ENCODE results near the gene COX19.
A peak's percentile ranks its signal among the peaks of the same experiment; 100 is the strongest.
"Not testable (repeated sequence)": the region's sequence is repeated elsewhere in the genome, so short reads cannot be mapped to it uniquely, and the experiment has no call there.

COX19 gene

DNA sequence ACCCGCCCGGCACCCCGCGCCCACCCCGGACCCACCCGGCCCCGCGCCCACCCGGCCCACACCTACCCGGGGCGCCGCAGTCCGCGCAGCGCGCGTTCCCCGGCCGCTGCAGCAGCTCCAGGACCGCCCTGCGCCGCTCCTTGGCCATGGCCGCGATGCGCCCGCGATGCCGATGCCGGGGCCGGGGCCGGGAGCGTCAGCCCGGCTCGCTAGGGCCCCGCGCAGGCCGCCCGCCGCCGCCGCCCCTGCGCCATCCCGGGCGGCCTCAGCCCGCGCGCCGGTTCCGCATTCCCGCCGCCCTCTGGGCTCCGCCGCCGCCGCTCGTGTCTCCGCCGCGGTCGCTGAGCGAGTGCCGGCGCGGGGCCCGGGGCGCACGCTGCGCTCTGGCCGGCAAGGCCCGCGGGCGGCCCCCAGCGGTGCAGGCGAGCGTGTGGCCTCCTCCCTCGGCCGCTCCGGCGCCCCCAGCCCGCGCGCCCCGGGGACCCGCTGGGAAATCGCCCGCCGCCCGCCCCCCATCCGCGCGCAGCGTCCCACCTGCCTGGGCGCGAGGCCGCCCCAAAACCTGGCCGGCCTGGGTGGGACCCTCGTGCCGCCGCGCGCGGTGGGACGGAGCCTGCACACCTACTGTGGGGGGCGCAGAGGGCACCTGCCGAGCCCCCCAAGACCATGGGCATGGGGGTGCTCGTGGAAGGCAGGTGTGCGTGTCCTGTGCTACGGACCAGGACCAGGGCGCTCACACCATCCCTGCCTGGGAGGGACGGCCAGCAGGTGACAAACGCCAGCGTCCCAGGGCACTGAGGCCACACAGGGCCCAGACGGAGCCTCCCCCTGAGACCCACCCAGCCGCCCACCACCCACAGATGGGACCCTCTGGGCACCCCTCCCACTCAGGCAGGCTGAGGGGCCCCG is 20.8 kb downstream of the COX19 start, which contains the start of gene ADAP1:
Gene ADAP1 (minus strand): TSS at position 351 of the 909 bp plus-strand sequence. CDS start 203 bp downstream, at position 148.
- H3K4me1 Mint-ChIP-seq (ENCODE audit: low read depth): peaks cover 8% of the 10 kb centered on the region
- H3K27ac Mint-ChIP-seq: peak within 1 kb of the TSS; percentile 75
- H3K9me3 Mint-ChIP-seq (ENCODE audit: low read depth): no peaks in the 10 kb centered on the region

DNA sequence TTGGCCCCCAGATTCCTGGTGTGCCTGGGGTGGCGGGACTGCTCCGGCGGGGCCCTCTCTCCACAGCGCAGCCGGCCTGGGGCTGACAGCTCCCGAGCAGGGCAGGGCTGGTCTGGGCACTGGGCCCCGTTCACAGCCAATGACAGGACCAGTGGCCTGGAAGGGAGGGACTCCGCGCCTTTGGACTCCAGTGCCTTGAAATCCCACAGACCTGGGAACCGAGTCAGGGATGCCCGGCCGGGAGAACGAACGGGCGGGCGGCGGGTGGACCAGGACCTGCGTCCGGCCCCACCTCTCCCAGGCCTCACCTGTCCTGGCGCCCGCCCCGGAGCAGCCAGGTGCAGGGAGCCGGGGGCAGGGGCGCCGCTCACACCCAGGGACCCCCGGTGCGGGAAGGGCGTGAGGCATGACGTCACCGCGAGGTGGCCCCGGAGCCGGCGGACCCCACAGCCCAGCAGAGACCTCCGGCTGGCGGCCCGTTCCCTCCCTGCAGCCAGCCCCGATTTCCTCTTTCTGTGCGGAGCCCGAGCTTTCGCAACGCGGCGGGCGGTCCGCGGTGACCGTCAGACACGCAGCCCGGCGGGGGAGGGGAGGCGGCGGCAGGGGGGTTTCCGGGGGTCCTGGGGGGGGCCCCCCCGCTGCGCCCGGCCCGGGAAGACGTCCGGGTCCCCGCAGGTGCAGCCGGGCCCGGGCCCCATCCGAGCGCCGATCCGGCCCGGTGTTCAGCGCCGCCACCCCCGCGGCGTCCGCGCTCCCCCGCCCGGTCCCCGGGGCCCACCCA is 21.6 kb downstream of the COX19 start:
- no peaks in the 10 kb centered on the region for H3K36me3 Mint-ChIP-seq
- H3K9me3 Mint-ChIP-seq (ENCODE audit: low read depth): no peaks in the 10 kb centered on the region
- H3K27me3 Mint-ChIP-seq: no peaks in the 10 kb centered on the region
- peak overlapping the region; percentile 61 for H3K4me3 Mint-ChIP-seq
- no peak overlapping the region for H3K27ac Mint-ChIP-seq
- H3K4me1 Mint-ChIP-seq (ENCODE audit: low read depth): peaks cover 8% of the 10 kb centered on the region

More for the DNA sequence above, 20.8 kb downstream of the COX19 start, which contains the start of gene ADAP1:
- no peaks in the 10 kb centered on the region for H3K27me3 Mint-ChIP-seq
- H3K4me3 Mint-ChIP-seq: peak within 1 kb of the TSS; percentile 83
- no peaks in the 10 kb centered on the region for H3K36me3 Mint-ChIP-seq

DNA sequence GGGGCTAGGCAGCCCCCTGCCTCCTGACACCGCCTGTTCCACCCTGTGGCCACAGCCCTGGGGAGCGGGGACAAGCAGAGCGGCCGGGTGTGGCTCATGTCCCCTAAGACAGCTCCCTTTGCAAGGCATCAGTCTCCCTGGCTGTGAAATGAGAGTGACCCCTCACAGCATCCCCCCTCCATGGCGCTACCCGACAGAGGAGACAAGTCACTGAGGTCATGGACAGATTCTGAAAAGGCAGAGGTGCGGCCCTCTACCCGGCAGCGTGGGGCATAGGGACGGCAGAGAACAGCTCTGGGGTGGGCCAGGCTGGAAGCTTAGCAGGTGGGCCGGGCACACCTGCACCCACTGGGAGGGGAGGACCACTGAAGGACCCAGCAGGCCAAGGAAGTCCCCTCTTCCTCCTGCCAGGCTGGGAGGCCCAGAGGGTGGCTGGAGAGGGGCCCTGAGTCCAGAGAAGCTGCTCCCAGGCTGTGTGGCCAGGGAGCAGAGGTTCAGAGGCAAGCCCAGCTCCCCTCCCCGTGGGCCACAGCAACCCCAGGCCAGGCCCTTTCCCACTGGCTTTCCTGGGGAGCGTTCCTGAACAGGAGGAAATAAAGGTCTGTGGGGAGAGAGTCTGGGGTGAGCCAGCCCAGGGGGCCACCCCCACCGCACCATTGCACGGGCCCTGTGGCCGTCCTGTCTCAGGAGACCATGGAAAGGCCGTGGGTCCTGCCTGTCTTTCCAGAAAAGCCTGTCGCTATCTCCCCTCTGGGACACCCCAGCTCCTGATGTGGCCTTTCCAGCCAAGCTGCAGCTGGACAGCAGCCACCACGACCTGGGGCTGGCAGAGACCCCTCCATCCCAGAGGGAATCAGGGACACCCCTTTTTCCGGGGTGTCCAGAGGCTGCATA is 22.6 kb downstream of the COX19 start:
- Mint-ChIP-seq H3K4me1 (ENCODE audit: low read depth) (peaks cover 8% of the 10 kb centered on the region), H3K36me3 (no peaks in the 10 kb centered on the region), H3K27me3 (no peaks in the 10 kb centered on the region), H3K9me3 (ENCODE audit: low read depth) (no peaks in the 10 kb centered on the region), H3K27ac (no peak overlapping the region), H3K4me3 (peak overlapping the region; percentile 61)

DNA sequence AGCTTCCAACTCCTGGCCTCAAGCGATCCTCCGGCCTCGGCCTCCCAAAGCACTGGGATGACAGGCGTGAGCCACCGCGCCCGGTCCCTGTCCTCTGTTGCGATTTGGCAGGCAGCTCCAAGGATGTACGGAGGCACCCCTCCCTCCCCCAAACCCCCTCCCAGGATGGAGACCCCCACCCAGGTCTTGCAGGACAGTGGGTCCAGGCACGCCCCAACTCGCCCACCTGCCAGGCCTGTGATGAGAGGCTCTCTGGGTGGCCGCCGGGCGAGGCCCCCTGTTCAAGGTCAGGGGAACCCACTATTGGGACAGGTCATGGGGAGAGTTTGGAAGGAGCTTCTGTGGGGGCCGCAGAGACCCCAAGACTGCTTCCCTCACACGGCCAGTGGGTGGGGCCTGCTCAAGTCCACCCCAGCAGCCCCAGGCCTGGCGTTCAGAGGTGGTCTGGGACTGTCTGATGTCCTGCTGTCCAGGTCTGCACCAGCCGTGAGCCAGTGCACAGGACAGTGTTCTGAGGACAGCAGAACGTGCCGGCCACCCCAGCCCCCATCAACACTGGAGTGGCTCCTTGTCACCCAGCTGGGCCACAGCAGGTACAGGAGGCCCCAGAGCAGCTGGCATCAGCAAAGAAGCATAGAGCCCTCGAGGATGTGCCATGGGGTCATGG is 23.3 kb downstream of the COX19 start:
- no peaks in the 10 kb centered on the region for H3K36me3 Mint-ChIP-seq
- no peak overlapping the region for H3K27ac Mint-ChIP-seq
- H3K9me3 Mint-ChIP-seq (ENCODE audit: low read depth): no peaks in the 10 kb centered on the region
- H3K4me1 Mint-ChIP-seq (ENCODE audit: low read depth): peaks cover 8% of the 10 kb centered on the region
- H3K4me3 Mint-ChIP-seq: peak overlapping the region; percentile 52
- no peaks in the 10 kb centered on the region for H3K27me3 Mint-ChIP-seq

DNA sequence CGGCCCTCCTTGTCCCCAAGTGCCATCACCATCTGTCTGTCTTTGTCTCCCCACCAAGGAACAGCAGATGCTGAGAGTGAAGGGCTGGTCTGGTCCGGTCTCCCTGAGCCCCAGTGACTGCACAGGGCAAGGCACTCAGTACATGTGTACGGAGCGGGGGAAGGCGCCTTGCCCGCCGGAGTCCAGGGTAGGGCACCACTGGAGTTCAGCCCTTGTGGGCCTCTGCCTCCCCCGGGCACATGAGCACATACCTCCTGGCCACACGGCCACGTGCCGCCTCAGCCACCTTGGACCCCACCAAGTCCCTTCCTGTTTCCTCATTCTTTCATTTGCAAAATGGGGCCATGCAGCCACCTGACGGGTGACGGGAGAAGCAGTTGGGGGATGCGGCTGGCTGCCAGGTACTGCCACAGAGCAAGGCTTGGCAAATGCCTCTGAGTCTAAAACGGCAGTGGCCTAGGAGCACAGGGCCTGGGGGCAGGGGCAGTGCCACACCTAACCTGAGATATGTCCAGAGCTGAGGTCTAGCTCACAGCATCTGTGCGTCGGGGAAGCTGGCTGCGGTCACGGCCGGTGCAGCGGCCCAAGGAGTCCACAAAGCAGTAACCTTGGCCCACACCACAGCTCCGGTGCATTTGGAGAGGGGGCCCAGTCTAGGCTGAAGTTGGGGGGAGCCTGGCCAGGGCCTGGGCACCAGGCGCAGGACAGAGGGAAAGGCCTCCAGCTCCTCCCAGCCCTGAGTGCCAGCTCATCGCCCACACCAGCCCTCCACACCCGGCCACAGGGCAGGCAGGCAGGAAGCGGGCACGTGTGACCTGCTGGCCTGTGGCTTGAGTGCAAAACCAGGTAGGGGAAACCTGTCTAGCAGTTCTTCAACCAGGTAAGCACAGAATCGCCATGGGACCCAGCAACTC is 26.1 kb downstream of the COX19 start:
- H3K4me1 Mint-ChIP-seq (ENCODE audit: low read depth): peaks cover 5% of the 10 kb centered on the region
- H3K27me3 Mint-ChIP-seq: no peaks in the 10 kb centered on the region
- no peaks in the 10 kb centered on the region for H3K36me3 Mint-ChIP-seq
- H3K4me3 Mint-ChIP-seq: no peak overlapping the region
- H3K27ac Mint-ChIP-seq: no peak overlapping the region
- no peaks in the 10 kb centered on the region for H3K9me3 Mint-ChIP-seq (ENCODE audit: low read depth)

DNA sequence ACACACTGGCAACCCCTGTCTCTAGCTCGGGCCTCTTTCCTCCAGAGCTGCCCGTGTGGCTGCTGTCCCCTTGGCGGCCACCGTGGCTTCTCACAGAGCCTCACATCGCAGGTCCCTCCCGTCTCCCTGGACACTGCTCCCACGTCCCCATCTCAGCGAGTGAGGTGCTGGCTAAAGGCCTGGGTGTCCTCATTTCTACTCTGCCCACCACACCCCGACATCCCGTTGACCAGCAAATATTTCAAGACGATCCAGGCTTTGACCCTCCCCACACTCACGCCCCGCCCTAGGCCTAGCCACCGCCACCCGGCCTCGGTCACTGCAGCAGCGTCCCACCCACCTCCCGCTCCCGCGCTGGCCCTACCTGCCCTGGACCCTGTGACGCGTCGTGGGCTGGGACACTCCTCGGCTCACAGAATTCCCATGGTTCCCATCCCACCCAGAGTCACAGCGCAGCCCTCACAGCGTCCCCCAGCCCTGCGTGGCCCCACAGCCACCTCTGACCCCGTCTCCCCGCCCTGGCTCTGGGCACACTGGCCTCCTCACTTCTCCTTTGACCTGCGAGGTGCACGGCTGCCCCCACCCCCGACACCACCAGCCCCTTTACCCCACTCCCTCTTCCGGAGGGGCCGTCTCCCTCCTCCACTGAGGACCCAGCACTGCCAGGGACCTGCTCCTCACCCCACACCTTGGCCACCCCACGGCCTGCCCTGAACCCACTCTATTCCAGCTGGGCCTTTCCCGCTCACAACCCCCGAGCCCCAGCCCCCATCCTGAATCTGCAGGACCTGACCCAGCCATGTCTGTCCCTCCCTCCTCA is 27.7 kb downstream of the COX19 start:
- H3K36me3 Mint-ChIP-seq: no peaks in the 10 kb centered on the region
- H3K4me1 Mint-ChIP-seq (ENCODE audit: low read depth): peaks cover 5% of the 10 kb centered on the region
- H3K9me3 Mint-ChIP-seq (ENCODE audit: low read depth): no peaks in the 10 kb centered on the region
- no peaks in the 10 kb centered on the region for H3K27me3 Mint-ChIP-seq
- peak overlapping the region; percentile 23 for H3K27ac Mint-ChIP-seq
- H3K4me3 Mint-ChIP-seq: no peak overlapping the region

DNA sequence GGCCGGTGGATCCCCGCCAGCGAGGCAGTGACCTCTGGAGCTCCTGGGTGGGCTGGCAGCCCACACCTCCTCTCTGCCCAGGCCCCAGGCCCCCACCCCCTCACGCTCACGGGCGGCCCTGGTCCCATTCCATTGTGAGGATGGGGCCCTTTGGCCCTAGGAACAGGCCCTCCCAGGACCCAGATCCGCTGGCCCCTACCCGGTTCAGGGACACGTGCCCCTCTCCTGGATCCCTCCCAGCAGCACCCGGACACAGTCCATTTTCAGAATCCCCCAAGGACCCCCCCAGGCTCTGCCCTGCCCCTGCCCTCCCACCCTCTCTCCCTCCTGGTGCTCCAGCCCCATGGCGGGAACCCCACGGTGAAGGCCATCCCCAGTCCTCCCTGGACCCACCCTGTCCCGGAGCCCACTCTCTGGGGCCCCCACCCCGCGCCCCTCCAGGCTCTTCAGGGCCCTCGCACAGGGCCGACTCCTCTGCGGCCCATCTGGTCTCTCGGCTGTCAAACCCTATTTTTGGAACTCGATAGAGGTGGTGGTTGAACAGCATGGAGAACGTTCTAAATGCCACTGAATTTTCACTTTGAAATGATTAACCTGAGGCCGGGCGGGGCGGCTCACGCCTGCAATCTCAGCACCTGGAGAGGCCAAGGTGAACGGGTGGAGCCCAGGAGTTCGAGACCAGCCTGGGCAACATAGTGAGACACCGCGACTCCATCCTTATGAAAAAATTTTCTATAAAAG is 28.9 kb downstream of the COX19 start:
- Mint-ChIP-seq H3K9me3 (ENCODE audit: low read depth) (peaks cover 5% of the 10 kb centered on the region), H3K27ac (no peak overlapping the region), H3K4me3 (no peak overlapping the region), H3K36me3 (no peaks in the 10 kb centered on the region), H3K4me1 (ENCODE audit: low read depth) (peaks cover 12% of the 10 kb centered on the region), H3K27me3 (no peaks in the 10 kb centered on the region)

DNA sequence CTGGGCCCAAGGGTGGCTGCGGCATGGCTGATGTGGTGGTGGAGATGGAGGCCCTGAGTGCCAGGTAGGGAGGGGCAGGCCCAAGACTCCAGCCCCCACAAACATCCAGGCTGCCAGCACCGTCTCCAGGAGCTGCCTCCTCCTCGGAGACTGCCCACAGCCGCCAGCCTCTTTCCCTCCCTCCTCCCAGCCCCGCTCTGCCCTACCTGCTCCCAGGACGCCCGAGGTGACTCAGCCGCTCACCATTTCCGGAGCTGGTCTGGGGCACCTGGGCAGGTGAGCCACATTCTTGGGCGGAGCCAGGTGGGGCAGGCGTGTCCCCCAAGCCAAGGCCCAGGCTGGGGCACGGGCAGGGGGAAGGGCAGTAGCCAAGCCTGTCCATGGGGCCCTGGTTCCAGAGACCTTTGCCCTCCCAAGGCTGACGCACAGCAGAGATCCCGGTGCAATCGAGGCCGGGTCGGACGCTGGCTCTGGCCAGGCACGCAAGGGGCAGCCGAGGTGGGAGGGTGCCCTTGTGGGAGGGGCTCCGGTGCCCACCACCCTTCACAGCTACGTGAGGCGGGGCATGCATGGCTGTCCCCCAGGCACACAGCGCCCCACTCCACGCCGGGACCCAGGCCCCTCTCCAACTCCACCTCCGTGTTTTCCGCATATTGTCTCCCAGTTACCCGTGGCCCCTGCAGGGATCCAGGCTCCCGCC is 29.6 kb downstream of the COX19 start:
- peaks cover 5% of the 10 kb centered on the region for H3K9me3 Mint-ChIP-seq (ENCODE audit: low read depth)
- no peak overlapping the region for H3K27ac Mint-ChIP-seq
- H3K4me3 Mint-ChIP-seq: no peak overlapping the region
- peaks cover 18% of the 10 kb centered on the region for H3K4me1 Mint-ChIP-seq (ENCODE audit: low read depth)
- no peaks in the 10 kb centered on the region for H3K27me3 Mint-ChIP-seq
- peaks cover 2% of the 10 kb centered on the region for H3K36me3 Mint-ChIP-seq

DNA sequence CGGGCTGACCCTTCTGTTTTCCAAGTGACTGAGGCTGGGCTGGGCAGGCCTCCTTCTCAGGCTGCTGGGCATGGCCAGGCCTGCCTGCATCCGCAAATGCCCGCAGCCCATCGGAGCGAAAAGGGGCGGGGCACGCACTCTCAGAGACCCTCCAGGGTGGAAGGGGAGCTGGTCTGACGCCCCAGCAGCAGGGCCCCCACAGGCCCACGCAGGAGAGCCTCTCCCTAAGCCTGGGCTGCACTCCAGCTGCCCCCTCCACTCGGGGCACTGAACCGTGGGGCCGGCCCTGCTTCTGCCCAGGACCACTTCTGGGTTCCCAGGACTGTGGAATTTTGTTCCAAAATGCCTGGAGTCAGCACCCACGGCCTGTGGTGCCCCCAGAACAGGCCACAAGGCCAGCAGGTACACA is 30.2 kb downstream of the COX19 start:
- H3K4me1 Mint-ChIP-seq (ENCODE audit: low read depth): peaks cover 23% of the 10 kb centered on the region
- peaks cover 5% of the 10 kb centered on the region for H3K9me3 Mint-ChIP-seq (ENCODE audit: low read depth)
- peaks cover 4% of the 10 kb centered on the region for H3K36me3 Mint-ChIP-seq
- no peak overlapping the region for H3K27ac Mint-ChIP-seq
- no peak overlapping the region for H3K4me3 Mint-ChIP-seq
- H3K27me3 Mint-ChIP-seq: no peaks in the 10 kb centered on the region

DNA sequence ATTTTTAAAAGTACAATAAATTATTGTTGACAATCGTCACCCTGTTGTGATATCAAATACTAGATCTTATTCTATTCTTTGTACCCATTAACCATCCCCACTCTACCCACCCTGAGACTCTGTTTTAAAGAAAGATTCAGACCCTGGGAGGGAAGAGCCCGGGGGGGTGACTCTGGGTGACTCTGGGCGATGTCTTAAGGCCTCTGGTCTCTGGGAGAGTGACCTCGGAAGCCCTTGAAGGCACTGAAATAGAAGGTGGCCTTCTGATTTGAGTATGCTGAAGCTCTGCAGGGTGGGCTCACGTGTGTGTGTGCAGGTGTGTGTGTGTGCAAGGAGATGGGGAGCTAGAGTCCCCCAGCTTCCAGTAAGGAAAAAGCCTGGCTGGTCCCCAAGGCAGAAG is 30.6 kb downstream of the COX19 start:
- no peak overlapping the region for H3K27ac Mint-ChIP-seq
- H3K27me3 Mint-ChIP-seq: no peaks in the 10 kb centered on the region

DNA sequence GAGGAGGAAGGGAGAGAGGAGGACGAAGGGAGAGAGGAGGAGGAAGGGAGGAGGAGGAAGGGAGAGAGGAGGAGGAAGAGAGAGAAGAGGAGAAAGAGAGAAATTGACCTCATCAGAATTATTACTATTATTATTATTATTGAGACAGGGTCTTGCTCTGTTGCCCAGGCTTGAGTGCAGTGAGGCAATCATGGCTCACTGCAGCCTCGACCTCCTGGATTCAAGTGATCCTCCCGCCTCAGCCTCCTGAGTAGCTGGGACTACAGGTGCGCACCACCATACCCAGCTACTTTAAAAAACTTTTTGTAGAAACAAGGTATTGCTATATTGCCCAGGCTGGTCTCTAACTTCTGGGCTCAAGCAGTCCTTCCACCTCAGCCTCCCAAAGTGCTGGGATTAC is 31.6 kb downstream of the COX19 start:
- not testable (repeated sequence) for H3K4me3 Mint-ChIP-seq; H3K36me3 Mint-ChIP-seq; H3K27ac Mint-ChIP-seq; H3K27me3 Mint-ChIP-seq; H3K9me3 Mint-ChIP-seq (ENCODE audit: low read depth)
- H3K4me1 Mint-ChIP-seq (ENCODE audit: low read depth): peaks cover 25% of the 10 kb centered on the region

More for the DNA sequence above, 30.6 kb downstream of the COX19 start:
- H3K4me3 Mint-ChIP-seq: no peak overlapping the region
- peaks cover 23% of the 10 kb centered on the region for H3K4me1 Mint-ChIP-seq (ENCODE audit: low read depth)
- peaks cover 7% of the 10 kb centered on the region for H3K36me3 Mint-ChIP-seq
- H3K9me3 Mint-ChIP-seq (ENCODE audit: low read depth): peaks cover 5% of the 10 kb centered on the region
